ENCODE results near the gene MAPK7.

MAPK7 gene

DNA sequence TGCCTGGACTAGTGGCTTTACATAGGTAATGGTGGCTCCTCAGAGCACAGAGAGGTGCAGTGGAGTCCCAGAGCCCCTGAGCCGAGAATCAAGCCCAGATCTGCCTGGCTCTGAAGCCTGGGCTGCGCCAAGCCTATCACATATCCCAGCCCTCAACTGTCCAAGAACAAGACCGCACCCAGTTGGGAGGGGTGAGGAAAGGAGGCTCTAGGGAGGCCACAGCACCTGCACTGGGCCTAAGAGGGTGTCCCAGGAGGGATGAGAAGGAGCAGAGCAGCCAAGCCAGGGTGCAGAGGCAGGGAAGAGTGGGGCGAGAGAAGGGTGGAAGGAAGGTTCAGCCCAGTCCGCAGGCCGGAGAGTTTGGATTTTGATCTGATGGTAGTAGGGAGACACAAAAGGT lies 31.8 kb downstream of the MAPK7 start:
- no peak overlapping the region for H3K4me3 ChIP-seq
- H3K27ac ChIP-seq = no peak overlapping the region
- no peaks in the 10 kb centered on the region for H3K36me3 ChIP-seq
- H3K4me1 ChIP-seq = peaks cover 0 to 18% (median 8%) of the 10 kb centered on the region in 4 donors
- H3K27me3 ChIP-seq = no peaks in the 10 kb centered on the region
- H3K9me3 ChIP-seq = no peaks in the 10 kb centered on the region
- no peak for DNase-seq
- TF ChIP-seq, protein P1, sequence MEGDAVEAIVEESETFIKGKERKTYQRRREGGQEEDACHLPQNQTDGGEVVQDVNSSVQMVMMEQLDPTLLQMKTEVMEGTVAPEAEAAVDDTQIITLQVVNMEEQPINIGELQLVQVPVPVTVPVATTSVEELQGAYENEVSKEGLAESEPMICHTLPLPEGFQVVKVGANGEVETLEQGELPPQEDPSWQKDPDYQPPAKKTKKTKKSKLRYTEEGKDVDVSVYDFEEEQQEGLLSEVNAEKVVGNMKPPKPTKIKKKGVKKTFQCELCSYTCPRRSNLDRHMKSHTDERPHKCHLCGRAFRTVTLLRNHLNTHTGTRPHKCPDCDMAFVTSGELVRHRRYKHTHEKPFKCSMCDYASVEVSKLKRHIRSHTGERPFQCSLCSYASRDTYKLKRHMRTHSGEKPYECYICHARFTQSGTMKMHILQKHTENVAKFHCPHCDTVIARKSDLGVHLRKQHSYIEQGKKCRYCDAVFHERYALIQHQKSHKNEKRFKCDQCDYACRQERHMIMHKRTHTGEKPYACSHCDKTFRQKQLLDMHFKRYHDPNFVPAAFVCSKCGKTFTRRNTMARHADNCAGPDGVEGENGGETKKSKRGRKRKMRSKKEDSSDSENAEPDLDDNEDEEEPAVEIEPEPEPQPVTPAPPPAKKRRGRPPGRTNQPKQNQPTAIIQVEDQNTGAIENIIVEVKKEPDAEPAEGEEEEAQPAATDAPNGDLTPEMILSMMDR (IDR thresholded peaks at IDR 0.05) = no peak
- intact Hi-C loops (cut with DNase I; ENCODE audit: low total_unique reads) = loop anchor here (10.0 kb wide), 1 partner anchor 45 kb away; the partner anchor contains the start of gene B9D1

DNA sequence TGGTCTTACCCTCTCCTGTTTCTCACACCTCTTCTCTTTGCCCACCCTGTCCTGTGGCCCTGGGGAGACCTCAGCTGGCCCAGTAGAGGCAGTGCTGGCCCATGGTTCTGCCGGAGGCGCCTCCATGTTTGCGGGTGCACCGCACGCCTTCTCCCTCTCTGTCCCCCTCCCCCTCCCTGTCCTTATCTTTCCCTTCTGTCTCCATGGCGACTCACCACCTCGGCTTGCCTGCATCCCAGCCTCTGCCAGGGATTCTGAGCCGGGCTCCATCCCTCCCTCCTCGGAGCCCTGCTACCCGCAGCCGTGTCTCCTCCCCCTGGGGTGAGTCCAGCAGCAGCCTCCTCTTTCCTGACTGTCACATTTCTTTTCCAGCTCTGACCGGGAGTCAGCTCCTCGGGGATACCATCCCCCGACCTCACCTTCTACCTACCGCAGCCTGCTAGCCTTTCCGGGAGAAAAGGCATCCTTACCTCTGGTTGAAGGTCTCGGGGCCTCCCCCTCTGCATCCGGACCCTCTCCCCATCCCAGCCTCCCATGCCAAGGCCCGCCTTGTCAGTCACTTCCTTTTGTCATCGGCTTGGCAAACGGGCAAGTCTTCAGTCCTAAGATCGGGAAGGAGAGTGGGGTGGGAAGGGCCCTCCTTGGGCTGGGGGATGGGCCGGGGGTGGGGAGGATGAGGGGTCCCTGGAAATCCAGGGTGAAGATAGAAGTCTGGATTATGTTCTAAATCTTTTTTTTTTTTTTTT lies 32.8 kb downstream of the MAPK7 start, which contains the start of gene RNF112:
Gene RNF112 (plus strand): TSS at position 358 of the 746 bp plus-strand sequence. CDS start 177 bp downstream, at position 535.
- peak in 1 of 2 donors; percentile 35 for DNase-seq

DNA sequence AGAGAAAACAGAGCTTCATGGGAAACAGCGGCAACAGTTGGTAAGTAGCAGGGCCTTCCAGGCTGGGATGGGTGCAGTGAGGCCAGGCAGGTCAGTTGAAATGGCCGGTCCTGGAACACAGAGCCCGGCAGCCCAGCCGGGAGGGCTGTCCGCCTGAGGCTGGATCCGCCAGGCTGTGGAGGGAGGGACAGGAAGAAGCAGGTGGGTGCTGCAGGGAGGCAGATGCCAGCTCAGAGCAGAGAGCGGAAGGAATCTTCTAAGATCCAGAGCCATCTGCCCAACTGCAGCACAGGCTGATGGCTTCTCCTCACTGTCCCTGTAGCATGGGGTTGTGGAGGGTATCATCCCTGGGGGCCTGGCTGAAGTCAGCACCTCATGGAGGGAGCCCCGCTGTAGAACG lies 33.3 kb downstream of the MAPK7 start:
- TF ChIP-seq, protein P1 (IDR thresholded peaks at IDR 0.05) = no peak
- Histone ChIP-seq H3K4me3 (peak overlapping the region; percentile 35 to 41), H3K9me3 (no peaks in the 10 kb centered on the region), H3K36me3 (no peaks in the 10 kb centered on the region), H3K27me3 (no peaks in the 10 kb centered on the region), H3K27ac (peak overlapping the region; percentile 31 to 40), H3K4me1 (peaks cover 0 to 18% (median 8%) of the 10 kb centered on the region in 4 donors)
- no peak for DNase-seq
- intact Hi-C loops (cut with DNase I; ENCODE audit: low total_unique reads) = loop anchor here (2.0 to 10.0 kb wide), 2 partner anchors 19 to 47 kb away; partner anchors contain the start of gene B9D1

More for the DNA sequence above, 32.8 kb downstream of the MAPK7 start, which contains the start of gene RNF112:
- Histone ChIP-seq H3K9me3 (no peaks in the 10 kb centered on the region), H3K27ac (peak within 1 kb of the TSS; percentile 31 to 40), H3K27me3 (no peaks in the 10 kb centered on the region), H3K4me1 (peaks cover 0 to 18% (median 8%) of the 10 kb centered on the region in 4 donors), H3K4me3 (peak within 1 kb of the TSS; percentile 35 to 41), H3K36me3 (no peaks in the 10 kb centered on the region)
- intact Hi-C loops (cut with DNase I; ENCODE audit: low total_unique reads) = loop anchor here (10.0 kb wide), 1 partner anchor 46 kb away; the partner anchor contains the start of gene B9D1
- TF ChIP-seq, protein P1 (IDR thresholded peaks at IDR 0.05) = peak; percentile 34 to 38

DNA sequence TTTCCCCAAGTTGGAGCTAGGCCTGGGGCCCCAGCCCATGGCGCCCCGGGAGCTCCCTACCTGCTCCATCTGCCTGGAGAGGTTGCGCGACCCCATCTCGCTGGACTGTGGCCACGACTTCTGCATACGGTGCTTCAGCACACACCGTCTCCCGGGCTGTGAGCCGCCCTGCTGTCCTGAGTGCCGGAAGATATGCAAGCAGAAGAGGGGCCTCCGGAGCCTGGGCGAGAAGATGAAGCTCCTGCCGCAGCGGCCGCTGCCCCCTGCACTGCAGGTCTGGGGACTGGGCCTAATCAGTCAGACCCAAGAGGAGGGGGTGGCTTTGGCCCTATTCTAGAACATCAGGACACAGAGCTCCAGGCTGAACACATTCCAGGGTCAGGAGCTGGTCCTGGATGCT lies 34.2 kb downstream of the MAPK7 start:
- intact Hi-C loops (cut with DNase I; ENCODE audit: low total_unique reads) = loop anchor here (2.0 to 10.0 kb wide), 2 partner anchors 18 to 48 kb away; partner anchors contain the start of gene B9D1
- Histone ChIP-seq H3K4me3 (no peak overlapping the region), H3K9me3 (no peaks in the 10 kb centered on the region), H3K27me3 (no peaks in the 10 kb centered on the region), H3K4me1 (peaks cover 0 to 18% (median 8%) of the 10 kb centered on the region in 4 donors), H3K27ac (no peak overlapping the region), H3K36me3 (no peaks in the 10 kb centered on the region)
- TF ChIP-seq, protein P1 (IDR thresholded peaks at IDR 0.05) = no peak
- DNase-seq = no peak

DNA sequence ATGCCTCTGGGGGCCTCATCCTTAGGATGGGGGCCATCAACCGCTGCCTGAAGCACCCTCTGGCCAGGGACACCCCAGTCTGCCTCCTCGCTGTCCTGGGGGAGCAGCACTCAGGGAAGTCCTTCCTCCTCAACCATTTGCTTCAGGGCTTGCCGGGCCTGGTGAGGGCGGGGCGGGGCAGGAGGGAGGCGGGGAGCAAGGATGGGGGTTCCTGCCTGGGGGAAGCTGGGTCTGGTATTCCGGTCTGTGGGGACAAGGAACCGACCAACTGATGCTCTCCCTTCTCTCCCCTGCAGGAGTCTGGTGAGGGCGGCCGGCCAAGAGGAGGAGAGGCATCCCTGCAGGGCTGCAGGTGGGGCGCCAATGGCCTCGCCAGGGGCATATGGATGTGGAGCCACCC lies 34.7 kb downstream of the MAPK7 start:
- TF ChIP-seq, protein P1 (IDR thresholded peaks at IDR 0.05) = no peak
- peaks cover 0 to 18% (median 8%) of the 10 kb centered on the region in 4 donors for H3K4me1 ChIP-seq
- H3K27me3 ChIP-seq = no peaks in the 10 kb centered on the region
- no peaks in the 10 kb centered on the region for H3K36me3 ChIP-seq
- no peaks in the 10 kb centered on the region for H3K9me3 ChIP-seq
- no peak overlapping the region for H3K27ac ChIP-seq
- no peak overlapping the region for H3K4me3 ChIP-seq
- intact Hi-C loops (cut with DNase I; ENCODE audit: low total_unique reads) = loop anchor here (2.0 to 10.0 kb wide), 2 partner anchors 18 to 48 kb away; partner anchors contain the start of gene B9D1
- no peak for DNase-seq

All from tibial artery (tissue), 4 donors.